GM19438 (cell line): Measurements from ENCODE around the gene ATF6.

Source experiments
- ATAC-seq: cut with Tn5 transposase; IDR thresholded peaks from one replicate; pipeline ENCODE4 v1.9.1; 2021; ENCODE audit warnings: low read depth; ENCODE audit not compliant: unreplicated experiment

The ATF6 gene

DNA sequence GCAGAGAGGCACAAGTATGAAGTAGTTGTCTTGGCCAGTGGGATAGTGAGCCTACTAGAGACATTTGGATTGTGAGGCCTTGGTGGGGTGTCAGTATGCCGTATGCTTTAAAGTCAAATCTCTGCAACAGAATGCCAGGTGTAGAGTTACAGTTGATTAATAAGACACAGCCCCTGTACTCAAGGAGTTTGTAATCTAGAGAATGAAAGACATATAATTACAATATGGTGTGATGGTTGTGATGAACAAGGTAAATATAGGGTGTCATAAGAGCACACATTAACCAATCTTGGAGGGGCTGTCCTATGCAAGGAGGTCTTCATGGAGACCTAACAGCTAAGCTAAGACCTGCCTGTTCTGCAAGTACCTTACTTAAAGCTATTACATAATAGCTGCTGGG, 113.1 kb downstream of the ATF6 start:
- no peak for ATAC-seq

DNA sequence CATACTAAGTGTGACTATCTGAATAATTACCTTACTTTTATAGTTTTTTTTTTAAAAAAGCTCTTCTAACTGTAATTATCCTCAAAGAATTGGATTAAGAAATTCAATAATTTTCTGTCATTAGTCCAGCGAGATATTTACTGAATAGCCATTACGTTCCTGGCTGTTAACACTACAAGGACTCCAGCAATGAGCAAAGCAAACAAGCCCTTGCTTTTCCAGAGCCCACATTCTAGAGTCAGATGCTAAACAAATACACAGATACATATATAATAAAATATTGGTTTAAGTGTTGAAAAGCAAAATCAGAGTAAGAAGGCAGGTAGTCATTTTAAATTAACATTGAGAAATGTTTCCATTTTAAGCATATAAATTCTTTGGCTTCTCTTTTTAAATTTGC, 118.4 kb downstream of the ATF6 start:
- ATAC-seq, result no peak

DNA sequence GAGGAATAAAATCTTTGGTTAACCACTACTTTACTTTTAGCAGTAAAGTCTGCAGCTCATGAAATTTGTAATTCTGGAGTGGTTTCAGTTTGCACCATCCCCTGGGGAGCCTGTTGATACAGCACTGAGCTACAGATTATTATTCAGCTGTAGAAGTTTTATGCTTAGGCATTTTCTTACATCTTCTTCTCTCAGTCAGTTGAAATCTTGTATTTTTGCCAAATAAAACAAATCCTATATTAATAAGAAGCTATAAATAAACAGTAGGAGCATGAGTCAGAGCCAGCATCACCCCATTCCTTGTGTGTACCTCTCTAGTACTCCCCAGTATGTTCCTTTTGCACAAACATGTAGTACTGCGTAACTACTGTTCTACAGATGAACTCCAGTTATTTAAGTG, 118.9 kb downstream of the ATF6 start:
- ATAC-seq, result no peak

DNA sequence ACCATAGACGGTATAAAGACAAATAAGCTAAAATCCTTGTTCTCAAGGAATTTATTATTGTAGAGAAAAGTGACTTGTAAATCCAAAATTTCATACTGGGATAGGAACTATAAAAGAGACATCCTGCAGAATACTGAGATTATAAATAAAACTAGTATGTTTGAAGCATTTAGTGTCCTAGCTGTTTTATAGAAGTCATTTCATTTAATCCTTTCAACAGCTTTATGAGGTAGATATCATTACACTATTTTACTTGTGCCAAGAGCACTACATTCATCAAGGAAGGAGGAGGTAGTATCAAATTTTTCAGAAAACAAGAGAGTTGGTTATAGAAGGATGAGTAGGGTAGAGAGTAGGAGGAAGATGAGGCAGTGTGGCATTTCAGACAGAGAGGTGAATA, 119.6 kb downstream of the ATF6 start:
- ATAC-seq, result no peak

DNA sequence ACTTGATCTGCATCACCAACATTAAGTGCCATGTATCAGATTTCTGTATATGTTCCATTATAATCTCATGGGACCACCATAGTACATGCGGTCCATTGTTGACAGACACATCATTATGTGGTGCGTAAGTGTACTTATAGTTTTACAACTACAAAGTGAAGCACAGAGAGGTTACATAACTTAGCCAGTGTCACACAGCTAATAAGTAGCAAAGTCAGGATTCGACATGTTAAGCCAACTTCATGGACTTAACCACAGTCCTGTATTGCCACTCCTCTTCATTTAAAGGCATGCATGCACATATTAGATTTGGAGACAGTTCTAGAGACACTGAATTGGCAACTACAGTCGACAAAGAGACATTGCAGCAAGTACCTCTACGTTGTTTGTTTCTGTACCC, 120.5 kb downstream of the ATF6 start:
- ATAC-seq, result no peak

DNA sequence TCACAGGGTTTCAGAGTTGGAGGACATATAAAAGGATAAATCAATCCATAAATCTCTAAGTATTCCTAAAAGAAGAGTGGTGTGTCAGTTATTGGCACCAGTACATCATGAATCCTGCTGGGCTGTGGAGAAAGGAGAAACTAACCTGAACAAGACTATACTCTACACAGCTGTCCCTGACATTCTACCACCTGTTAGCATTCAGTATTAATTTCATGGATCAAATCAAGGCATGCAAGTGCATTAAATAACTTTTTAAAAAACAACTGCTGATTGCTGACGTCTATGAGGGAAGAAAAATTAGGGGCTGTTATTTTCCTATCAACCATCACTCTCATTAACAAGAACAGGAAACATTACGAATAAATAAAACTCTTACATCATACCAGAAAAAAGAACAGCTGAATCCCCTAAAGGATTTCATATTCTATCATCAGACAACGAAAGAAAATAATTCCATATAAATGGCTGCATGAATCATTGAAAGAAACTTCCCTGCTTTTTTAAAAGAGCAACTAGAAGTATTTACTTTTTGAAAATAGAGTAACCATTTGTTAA, 121.7 kb downstream of the ATF6 start:
- ATAC-seq, result no peak

DNA sequence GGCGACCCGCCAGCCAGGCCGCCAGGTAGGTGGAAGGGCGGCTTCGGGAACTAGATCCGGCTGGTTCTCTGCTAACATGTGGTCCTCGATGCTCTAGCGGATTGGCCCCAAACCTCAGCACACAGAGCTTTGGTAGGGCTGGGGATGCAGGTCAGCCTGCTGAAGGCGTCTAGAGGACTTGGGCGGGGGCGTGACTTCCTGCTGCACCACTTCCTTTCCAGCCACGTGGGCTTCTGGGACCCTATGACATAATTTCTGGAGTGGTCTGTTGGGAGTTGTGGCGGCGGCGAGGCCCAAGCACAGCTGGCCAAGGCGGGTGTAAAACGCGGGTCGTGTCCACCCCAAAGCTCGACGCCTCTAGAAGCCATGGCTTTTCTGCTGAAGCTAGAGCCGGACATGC, 124.5 kb downstream of the ATF6 start:
- no peak for ATAC-seq

DNA sequence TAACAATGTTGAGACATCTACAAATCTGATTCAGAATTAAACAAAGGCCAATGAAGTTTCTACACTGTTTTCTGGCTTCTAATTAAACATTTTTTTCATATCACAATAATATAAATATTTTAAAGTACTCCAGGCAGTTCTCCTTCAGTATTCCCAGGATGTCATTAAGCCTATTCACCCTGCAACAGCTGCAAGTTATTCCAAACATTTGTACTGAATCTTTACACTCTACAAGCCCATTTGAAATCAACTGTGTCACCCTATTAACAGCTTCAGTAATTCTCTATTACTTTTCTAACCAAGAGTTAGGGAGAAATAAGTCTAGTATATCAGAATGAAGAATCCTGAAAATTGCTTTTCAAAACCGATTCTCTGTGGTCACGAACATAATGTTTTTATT, 133.0 kb downstream of the ATF6 start:
- no peak for ATAC-seq

DNA sequence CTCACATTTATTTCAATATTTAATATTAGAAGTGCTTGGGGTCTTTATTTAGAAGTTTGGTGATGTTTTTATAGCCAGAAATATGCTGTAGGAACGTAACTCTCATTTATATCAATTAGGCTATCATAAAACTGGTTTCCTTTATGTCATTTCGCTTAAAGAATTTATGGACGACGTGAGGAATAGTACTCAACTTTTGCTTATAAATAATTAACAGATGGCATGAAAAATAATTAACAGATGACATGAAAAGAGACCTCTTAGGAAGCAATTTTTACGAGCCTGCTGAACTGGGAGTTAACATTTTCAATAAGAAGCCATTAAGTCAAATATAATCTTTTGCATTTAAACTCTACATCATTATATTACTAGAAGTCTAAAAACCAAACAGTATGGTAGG, 134.0 kb downstream of the ATF6 start:
- ATAC-seq, result no peak

DNA sequence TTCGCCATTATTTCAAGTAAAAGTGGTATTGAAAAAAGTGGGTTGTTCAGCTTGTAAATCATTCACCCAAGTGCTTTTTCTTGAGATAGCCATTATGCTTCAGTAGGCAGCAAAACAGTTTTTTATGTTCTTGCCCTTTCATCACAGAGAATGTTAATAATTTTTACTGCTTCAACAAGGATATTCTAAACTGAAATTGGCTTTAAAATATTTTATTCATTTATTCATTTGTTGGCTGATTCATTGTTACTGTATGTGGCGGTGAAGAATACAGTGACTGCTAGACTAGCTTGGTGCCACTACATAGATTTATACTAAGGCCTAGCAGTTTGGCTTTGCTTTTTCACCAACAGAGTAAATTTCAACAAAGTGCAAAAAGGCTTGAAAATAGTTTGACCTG, 136.1 kb downstream of the ATF6 start:
- ATAC-seq, result no peak

DNA sequence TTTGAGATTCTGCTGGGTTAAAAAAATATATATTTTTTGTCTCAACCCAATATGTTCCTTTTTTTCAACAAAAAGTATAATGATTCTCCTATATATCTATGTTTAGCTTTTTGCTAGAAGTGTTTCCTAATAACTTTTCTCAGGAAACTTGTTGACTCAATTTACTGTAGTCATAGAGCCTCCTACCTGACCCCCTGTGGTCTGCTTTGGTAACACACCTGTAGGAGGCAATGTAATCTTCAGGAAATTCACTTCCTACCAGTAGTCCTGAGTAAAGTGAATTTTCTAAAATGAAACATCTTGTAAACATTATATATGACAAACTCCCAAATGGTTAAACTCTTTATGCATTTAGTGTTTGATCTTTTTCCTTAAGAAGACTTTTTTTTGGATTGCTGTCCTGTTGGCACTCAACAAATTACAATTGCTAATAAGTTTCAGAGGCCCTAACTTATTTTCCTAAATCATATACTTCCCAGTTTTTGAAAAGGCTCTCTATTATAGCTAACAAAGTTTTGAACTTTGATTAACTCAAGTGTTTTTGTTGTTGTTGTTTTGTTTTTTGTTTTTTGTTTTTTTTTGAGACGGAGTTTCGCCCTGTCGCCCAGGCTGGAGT, 139.3 kb downstream of the ATF6 start:
- no peak for ATAC-seq

DNA sequence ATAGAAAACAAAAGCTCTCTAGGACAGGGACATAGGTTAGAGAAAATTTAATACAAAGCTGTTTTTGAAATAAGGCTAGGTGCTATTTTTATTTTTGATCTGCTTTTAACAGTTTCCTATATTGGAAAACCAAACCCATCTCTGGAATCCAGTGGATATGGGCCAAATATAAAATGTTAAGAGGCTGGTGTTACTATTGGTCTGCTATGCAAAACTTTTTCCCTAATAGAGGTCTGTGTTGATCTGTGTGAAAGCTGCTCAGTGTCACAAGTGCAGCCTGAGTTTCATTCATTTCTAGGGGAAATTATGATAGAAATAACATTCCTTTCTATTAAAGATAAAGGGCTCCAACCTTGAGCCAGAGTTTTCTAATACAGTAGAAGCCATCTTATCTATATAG, 141.1 kb downstream of the ATF6 start:
- ATAC-seq, result no peak

DNA sequence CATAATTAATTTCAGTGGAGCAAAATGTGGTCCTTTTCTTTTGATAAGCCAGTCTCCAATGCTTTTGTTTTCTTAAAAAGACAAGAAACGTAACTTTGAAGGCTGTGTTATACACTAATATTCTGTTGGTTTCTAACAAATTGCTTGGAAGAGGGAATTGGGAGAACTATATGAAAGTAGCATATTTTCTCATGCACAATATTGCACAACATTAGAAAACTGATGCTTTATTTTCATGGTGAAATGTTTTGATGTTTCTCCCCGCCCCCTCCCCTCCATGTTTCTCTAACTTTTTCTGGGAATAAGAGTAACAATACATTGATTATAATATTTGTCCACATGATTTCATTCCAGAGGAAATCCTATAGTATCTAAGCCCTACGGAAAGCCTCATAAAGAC, 142.1 kb downstream of the ATF6 start:
- ATAC-seq, result no peak

DNA sequence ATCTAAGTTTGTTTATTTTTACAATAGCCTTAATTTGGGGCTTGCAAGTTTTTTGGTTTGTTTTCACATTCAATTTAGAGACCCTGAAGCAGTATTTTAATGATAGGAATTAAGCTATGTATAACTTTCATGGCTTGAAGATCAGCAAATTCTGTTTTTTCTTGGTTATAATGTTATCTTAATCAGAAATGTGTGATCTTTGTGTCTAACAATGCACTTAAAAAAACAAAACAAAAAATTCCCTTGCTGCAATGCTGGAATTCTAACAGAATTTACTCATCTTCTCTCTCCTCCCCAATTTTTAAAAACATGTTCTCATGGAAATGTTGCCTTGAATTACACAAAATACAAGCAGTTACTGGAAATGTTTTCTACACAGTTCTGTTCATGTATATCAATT, 144.5 kb downstream of the ATF6 start:
- ATAC-seq, result no peak

DNA sequence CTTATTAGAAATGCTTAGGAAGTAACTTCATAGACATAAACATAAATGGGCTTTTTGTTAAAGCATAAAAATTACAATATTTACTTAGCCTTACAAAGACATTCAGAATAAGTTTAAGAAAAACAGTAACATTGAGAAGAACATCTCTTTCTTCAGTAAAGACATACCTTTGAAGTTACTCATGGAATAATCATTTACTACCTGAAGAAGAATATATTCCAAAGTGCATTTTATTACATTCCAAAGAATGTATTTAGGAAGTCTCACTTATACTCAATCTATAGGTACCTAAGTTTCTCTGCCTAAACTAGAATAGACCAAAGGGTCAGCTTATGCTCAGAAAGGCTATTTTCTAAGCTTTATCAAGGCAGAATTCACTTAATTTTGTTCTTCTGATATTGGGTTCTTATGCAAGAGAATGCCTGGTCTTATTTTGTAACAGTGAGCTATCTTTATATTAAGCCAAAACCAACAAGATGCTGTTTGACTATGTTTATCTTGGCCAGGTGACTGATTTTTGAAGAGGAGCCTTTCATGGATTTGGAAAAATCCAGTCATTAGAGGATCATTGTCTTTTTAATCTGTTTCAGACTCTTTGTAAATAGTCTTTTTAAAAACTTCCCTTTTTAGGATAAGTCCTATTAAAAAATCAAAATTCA, 147.5 kb downstream of the ATF6 start:
- ATAC-seq, result no peak

DNA sequence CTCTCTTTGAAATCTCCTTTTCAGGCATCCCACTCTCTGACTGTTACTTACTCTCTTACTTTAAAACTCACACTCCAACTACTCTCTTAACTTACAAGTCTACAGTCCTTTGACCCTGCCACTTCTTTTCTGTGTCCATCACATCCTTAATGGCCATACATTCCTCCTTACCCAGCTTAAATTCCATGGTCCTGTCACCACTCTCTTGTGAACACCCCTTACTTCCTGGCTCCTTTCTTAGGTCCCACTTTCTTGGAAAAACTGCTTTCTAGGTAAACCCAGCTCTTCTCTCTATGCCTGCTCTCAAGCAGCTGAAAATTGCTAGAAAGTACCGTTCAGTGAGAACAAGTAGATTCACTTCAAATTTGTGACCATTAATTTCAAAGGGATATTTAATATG, 148.5 kb downstream of the ATF6 start:
- no peak for ATAC-seq

DNA sequence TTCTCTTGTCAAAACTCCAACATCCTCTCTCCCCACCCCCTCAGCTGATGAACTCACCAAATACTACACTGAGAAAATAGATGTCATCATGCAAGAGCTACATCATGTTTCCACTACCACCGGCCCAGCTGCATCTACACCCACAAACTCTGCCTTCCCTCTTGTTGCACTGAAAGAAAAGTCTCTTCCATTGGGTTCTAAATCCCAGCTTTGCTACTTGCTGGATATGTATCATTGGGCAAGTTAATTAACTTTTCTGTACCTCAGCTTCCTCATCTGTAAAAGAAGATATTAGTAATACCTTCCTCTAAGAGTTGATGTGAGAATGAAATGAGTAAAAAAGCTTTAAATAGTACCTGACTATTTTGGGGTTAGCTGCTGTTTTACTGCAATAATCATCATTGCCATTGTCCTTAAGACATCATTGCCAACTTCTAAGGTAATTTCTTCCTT, 149.0 kb downstream of the ATF6 start:
- ATAC-seq, result no peak

DNA sequence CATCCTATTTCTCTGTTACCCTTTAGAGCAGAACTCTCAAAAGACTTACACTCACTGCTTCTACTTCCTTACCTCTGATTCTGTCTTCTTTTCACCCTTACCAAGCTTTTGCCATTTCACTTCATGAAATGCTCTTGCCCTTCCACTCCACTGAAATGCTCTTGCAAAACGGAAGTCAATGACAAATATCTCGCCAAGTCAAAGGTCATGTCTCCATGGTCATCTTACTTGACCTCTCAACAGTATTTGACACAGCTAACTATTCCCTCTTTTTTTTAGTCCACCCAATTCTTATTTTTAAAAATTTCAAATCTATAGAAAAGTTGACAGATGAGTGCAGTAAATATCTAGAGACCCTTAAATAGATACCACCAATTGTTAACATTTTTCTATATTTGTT, 149.9 kb downstream of the ATF6 start:
- ATAC-seq, result no peak

DNA sequence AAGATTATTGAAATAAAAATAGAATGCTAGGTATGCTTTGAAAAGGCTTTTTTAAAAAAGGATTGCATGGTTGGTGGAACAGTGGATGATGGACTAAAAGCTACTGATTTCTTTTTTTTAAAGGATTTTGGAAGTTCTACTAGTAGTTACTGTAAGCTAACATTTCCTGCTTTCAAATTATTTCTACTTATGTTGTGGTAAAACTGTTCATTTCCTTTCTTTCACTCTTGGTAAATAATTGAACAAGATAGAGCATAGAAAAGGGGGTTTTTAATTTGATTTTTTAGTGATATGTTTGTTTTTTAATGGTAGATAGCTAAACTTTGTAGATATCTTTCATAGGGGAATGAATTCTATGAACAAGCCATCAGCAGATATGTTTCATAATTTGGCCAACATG, 153.1 kb downstream of the ATF6 start:
- no peak for ATAC-seq

DNA sequence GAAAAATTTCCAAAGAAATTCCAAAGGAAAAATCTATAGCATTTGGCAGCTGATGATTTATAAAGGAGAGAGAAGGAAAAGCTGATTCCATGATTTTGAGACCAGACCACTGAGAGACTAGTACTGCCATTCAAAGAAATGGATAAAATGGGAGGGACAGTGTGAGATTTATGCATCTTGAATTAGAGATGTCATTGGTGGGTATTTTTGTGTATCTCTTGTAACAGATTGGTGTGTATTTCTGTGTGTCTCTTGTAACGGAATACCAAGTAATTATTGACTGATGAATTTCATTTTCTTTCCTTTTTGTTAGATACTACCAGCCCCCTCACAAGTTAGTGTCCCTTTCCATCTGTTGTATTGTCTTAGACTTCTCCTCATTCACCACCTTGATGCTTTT, 155.4 kb downstream of the ATF6 start:
- no peak for ATAC-seq

DNA sequence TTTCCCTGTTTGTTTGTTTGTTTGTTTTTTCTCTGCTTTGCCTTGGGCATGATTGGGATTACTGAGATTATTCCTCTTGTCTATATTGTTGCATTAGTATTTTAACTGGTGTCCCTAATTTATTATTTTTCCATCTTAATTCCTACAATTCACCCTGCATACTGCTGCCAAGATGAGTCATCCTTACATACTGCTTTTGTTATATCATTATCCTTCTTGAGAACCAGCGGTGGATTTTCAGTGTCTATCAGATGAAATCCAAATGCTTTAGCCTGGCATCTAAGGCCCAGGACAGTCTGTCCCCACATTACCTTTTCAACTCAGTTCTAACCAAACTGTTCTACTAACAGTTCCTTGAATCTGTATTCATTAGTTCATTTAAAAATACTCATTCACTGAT, 155.9 kb downstream of the ATF6 start:
- no peak for ATAC-seq

DNA sequence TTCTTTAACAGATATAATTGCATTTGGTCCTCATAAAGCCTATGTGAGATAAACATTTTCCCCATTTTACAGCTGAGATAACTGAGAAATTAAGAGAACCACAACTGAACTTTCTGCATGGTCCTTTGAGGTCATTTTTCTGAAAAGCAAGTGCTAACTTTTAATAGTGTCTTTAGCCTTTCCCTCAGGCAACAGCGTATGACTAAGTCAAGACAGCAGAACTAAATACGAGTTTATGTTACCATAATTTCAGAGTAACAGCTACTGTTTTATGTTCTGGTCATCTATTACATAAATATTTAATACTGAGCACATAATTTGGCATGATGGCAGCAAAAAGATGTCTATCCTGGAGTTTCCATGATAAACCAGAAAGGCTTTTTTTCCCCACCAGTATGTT, 161.9 kb downstream of the ATF6 start:
- no peak for ATAC-seq
